GM20431 (cell line): ENCODE data around the gene SMLR1.

Source experiments
- in situ Hi-C: fragments of 300-500 bp; cut with MseI, MboI; formaldehyde crosslinking; loops from one replicate; pipeline ENCODE4 v1.15.0; 2020; ENCODE audit warnings: low sequenced_read_pairs; ENCODE audit not compliant: unreplicated experiment

The SMLR1 gene

GRCh38 chr6:130822736-130823135, 4.5 kb upstream of the SMLR1 start:
- in situ Hi-C loops = no loop called here

GRCh38 chr6:130824978-130825694, 2.1 kb upstream of the SMLR1 start:
- in situ Hi-C loops = loop anchor here (25.0 kb wide), 1 partner anchor 513 kb away; no protein-coding TSS in a partner anchor

- in situ Hi-C loops = loop anchor here (25.0 kb wide), 1 partner anchor 514 kb away; no protein-coding TSS in a partner anchor
Observed at GRCh38 chr6:130825772-130826441, 1.3 kb upstream of the SMLR1 start.

- in situ Hi-C loops = loop anchor here (25.0 kb wide), 1 partner anchor 514 kb away; no protein-coding TSS in a partner anchor
Observed at GRCh38 chr6:130826442-130827246, 562 bp upstream of the SMLR1 start.

- in situ Hi-C loops = loop anchor here (25.0 kb wide), 1 partner anchor 517 kb away; no protein-coding TSS in a partner anchor
Observed at GRCh38 chr6:130829333-130829910, 2.2 kb downstream of the SMLR1 start.

GRCh38 chr6:130831607-130832006, 4.4 kb downstream of the SMLR1 start:
- in situ Hi-C loops = loop anchor here (25.0 kb wide), 1 partner anchor 519 kb away; no protein-coding TSS in a partner anchor

GRCh38 chr6:130833569-130833968, 6.4 kb downstream of the SMLR1 start:
- in situ Hi-C loops = loop anchor here (25.0 kb wide), 1 partner anchor 521 kb away; no protein-coding TSS in a partner anchor

- in situ Hi-C loops = loop anchor here (25.0 kb wide), 1 partner anchor 522 kb away; no protein-coding TSS in a partner anchor
Observed at GRCh38 chr6:130834482-130835251, 7.5 kb downstream of the SMLR1 start.

GRCh38 chr6:130836055-130836640, 8.9 kb downstream of the SMLR1 start:
- in situ Hi-C loops = loop anchor here (25.0 kb wide), 1 partner anchor 524 kb away; no protein-coding TSS in a partner anchor

- in situ Hi-C loops = loop anchor here (25.0 kb wide), 1 partner anchor 525 kb away; no protein-coding TSS in a partner anchor
Observed at GRCh38 chr6:130837067-130837466, 9.9 kb downstream of the SMLR1 start.

- in situ Hi-C loops = loop anchor here (25.0 kb wide), 1 partner anchor 526 kb away; no protein-coding TSS in a partner anchor
Observed at GRCh38 chr6:130838250-130838860, 11.1 kb downstream of the SMLR1 start.

- in situ Hi-C loops = loop anchor here (25.0 kb wide), 1 partner anchor 527 kb away; no protein-coding TSS in a partner anchor
Observed at GRCh38 chr6:130838951-130839350, 11.7 kb downstream of the SMLR1 start.

GRCh38 chr6:130839379-130839778, 12.2 kb downstream of the SMLR1 start:
- in situ Hi-C loops = loop anchor here (25.0 kb wide), 1 partner anchor 527 kb away; no protein-coding TSS in a partner anchor

GRCh38 chr6:130840050-130840449, 12.8 kb downstream of the SMLR1 start:
- in situ Hi-C loops = loop anchor here (25.0 kb wide), 1 partner anchor 528 kb away; no protein-coding TSS in a partner anchor

GRCh38 chr6:130841128-130841728, 14.0 kb downstream of the SMLR1 start:
- in situ Hi-C loops = loop anchor here (25.0 kb wide), 1 partner anchor 529 kb away; no protein-coding TSS in a partner anchor

- in situ Hi-C loops = loop anchor here (25.0 kb wide), 1 partner anchor 531 kb away; no protein-coding TSS in a partner anchor
Observed at GRCh38 chr6:130843575-130844320, 16.5 kb downstream of the SMLR1 start.

GRCh38 chr6:130846501-130846900, 19.3 kb downstream of the SMLR1 start:
- in situ Hi-C loops = loop anchor here (25.0 kb wide), 1 partner anchor 534 kb away; no protein-coding TSS in a partner anchor
